DMS153 treated with DMSO at 0.1 percent for 48 hours (cell line): ENCODE data around the gene TMEM62.
"Not testable (repeated sequence)": the region's sequence is repeated elsewhere in the genome, so short reads cannot be mapped to it uniquely, and the experiment has no call there.

Experiments used
- DNase-seq: peaks from one replicate; lab custom pipeline; 2025; ENCODE audit not compliant: unreplicated experiment; lab: John Stamatoyannopoulos, UW

The TMEM62 gene

GRCh38 chr15:43118829-43119228, 14.6 kb upstream of the TMEM62 start:
- no peak for DNase-seq

- no peak for DNase-seq
These were observed 11.5 kb upstream of the TMEM62 start for GRCh38 chr15:43121863-43122262.

- no peak for DNase-seq
These were observed 8.2 kb upstream of the TMEM62 start for GRCh38 chr15:43125100-43125661.

GRCh38 chr15:43126356-43126755, 7.0 kb upstream of the TMEM62 start:
- DNase-seq, result no peak

- DNase-seq, result peak; percentile 61
These were observed 5.6 kb upstream of the TMEM62 start for GRCh38 chr15:43127752-43128151.

GRCh38 chr15:43128174-43128979, 5.0 kb upstream of the TMEM62 start:
- DNase-seq, result not testable (repeated sequence)

GRCh38 chr15:43128980-43129335, 4.4 kb upstream of the TMEM62 start:
- DNase-seq, result no peak

- DNase-seq, result no peak
These were observed 456 bp upstream of the TMEM62 start for GRCh38 chr15:43132830-43133429.

- DNase-seq, result no peak
These were observed 810 bp downstream of the TMEM62 start for GRCh38 chr15:43134157-43134635.

- no peak for DNase-seq
These were observed 2.0 kb downstream of the TMEM62 start for GRCh38 chr15:43135351-43135750.

- no peak for DNase-seq
These were observed 10.0 kb downstream of the TMEM62 start for GRCh38 chr15:43143203-43143941.

- no peak for DNase-seq
These were observed 11.1 kb downstream of the TMEM62 start for GRCh38 chr15:43144512-43144911.

GRCh38 chr15:43146184-43146583, 12.8 kb downstream of the TMEM62 start:
- no peak for DNase-seq

GRCh38 chr15:43150191-43150929, 17.0 kb downstream of the TMEM62 start:
- no peak for DNase-seq

- DNase-seq, result no peak
These were observed 18.3 kb downstream of the TMEM62 start for GRCh38 chr15:43151688-43152087.

GRCh38 chr15:43153269-43153668, 19.9 kb downstream of the TMEM62 start:
- DNase-seq, result no peak

GRCh38 chr15:43165801-43166325, 32.5 kb downstream of the TMEM62 start:
- DNase-seq, result no peak

- DNase-seq, result not testable (repeated sequence)
These were observed 33.9 kb downstream of the TMEM62 start for GRCh38 chr15:43167261-43167660.

- DNase-seq, result no peak
These were observed 35.1 kb downstream of the TMEM62 start for GRCh38 chr15:43168192-43169107.

GRCh38 chr15:43169888-43170287, 36.5 kb downstream of the TMEM62 start:
- DNase-seq, result no peak
